ENCODE data around the gene SPATA4.

Gene SPATA4

DNA sequence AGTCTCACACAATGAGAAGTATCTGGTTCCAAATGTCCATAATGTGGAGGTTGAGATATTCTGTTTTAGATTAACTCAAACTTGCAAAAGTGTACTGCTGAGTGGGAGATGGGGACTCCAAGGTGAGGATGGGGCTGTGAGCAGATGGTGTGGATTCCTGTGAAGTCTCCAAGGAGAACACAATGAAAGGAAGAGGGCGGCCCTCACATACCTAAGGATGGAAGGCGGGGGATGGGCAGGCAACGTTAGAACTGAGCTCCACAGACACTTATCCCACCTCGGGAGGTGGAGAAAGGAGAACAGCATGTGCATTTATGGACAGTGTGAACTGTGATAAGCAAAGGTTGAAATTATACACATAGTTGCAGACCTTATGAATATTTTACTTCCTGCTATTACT, 9.9 kb upstream of the SPATA4 start:
- H3K36me3 ChIP-seq (ENCODE audit: control insufficient read depth, insufficient read depth, low read length) = no peaks in the 10 kb centered on the region
- TF ChIP-seq, protein P1, sequence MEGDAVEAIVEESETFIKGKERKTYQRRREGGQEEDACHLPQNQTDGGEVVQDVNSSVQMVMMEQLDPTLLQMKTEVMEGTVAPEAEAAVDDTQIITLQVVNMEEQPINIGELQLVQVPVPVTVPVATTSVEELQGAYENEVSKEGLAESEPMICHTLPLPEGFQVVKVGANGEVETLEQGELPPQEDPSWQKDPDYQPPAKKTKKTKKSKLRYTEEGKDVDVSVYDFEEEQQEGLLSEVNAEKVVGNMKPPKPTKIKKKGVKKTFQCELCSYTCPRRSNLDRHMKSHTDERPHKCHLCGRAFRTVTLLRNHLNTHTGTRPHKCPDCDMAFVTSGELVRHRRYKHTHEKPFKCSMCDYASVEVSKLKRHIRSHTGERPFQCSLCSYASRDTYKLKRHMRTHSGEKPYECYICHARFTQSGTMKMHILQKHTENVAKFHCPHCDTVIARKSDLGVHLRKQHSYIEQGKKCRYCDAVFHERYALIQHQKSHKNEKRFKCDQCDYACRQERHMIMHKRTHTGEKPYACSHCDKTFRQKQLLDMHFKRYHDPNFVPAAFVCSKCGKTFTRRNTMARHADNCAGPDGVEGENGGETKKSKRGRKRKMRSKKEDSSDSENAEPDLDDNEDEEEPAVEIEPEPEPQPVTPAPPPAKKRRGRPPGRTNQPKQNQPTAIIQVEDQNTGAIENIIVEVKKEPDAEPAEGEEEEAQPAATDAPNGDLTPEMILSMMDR (IDR thresholded peaks at IDR 0.05; ENCODE audit: insufficient read depth, low read length, poor library complexity, severe bottlenecking) = no peak
- no peak overlapping the region for H3K4me3 ChIP-seq (replicated peaks; ENCODE audit: low read depth, low read length)
- no peaks in the 10 kb centered on the region for H3K27me3 ChIP-seq (replicated peaks; ENCODE audit: control insufficient read depth, insufficient read depth, low read length)
- no peak for DNase-seq (ENCODE audit: extremely low read depth, insufficient read length)

- H3K27me3 ChIP-seq (replicated peaks; ENCODE audit: control insufficient read depth, insufficient read depth, low read length) = no peaks in the 10 kb centered on the region
- no peak overlapping the region for H3K4me3 ChIP-seq (replicated peaks; ENCODE audit: low read depth, low read length)
- no peaks in the 10 kb centered on the region for H3K36me3 ChIP-seq (ENCODE audit: control insufficient read depth, insufficient read depth, low read length)
- no peak for DNase-seq (ENCODE audit: extremely low read depth, insufficient read length)
- TF ChIP-seq, protein P1 (IDR thresholded peaks at IDR 0.05; ENCODE audit: insufficient read depth, low read length, poor library complexity, severe bottlenecking) = no peak
Observed at GRCh38 chr4:176198316-176198903, 3.0 kb upstream of the SPATA4 start.

DNA sequence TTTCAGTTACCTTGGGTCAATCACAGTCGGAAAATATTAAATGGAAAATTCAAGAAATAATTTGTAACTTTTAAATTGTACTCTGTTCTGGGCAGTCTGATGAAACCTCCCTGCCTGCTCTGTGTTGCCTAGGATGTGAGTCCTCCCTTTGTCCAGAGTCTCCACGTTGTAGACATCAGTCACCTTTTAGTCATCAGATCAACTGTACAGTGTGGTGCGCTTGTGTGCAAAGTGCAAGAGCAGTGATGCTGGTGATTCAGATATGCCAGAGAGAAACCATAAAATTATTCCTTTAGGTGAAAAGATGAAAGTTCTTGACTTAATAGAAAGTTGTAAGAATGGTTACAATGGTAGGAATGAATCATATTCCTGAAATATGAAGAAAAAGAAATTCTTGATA, 1.4 kb downstream of the SPATA4 start:
- TF ChIP-seq, protein P1 (IDR thresholded peaks at IDR 0.05; ENCODE audit: insufficient read depth, low read length, poor library complexity, severe bottlenecking) = no peak
- no peaks in the 10 kb centered on the region for H3K36me3 ChIP-seq (ENCODE audit: control insufficient read depth, insufficient read depth, low read length)
- no peak overlapping the region for H3K4me3 ChIP-seq (replicated peaks; ENCODE audit: low read depth, low read length)
- no peak for DNase-seq (ENCODE audit: extremely low read depth, insufficient read length)
- H3K27me3 ChIP-seq (replicated peaks; ENCODE audit: control insufficient read depth, insufficient read depth, low read length) = no peaks in the 10 kb centered on the region

DNA sequence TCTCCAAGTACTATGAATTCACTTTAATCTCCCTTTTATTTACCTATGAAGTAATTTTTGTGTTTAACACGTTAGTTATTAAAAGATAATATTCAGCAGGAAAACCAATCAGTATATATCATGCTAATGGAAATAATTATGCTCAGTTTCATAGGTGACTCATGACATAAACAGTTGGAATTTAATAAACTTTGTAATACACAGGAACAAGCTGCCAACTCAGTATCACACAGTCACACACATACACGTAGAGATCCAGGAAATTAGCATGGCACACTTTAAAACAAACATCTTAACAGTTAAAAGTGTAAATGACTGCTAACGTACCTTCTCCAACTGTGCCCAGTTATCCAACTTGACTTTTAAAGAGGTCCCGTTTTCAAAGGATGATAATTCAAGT, 2.3 kb downstream of the SPATA4 start:
- no peaks in the 10 kb centered on the region for H3K27me3 ChIP-seq (replicated peaks; ENCODE audit: control insufficient read depth, insufficient read depth, low read length)
- no peak overlapping the region for H3K4me3 ChIP-seq (replicated peaks; ENCODE audit: low read depth, low read length)
- no peak for DNase-seq (ENCODE audit: extremely low read depth, insufficient read length)
- no peaks in the 10 kb centered on the region for H3K36me3 ChIP-seq (ENCODE audit: control insufficient read depth, insufficient read depth, low read length)
- TF ChIP-seq, protein P1 (IDR thresholded peaks at IDR 0.05; ENCODE audit: insufficient read depth, low read length, poor library complexity, severe bottlenecking) = no peak

DNA sequence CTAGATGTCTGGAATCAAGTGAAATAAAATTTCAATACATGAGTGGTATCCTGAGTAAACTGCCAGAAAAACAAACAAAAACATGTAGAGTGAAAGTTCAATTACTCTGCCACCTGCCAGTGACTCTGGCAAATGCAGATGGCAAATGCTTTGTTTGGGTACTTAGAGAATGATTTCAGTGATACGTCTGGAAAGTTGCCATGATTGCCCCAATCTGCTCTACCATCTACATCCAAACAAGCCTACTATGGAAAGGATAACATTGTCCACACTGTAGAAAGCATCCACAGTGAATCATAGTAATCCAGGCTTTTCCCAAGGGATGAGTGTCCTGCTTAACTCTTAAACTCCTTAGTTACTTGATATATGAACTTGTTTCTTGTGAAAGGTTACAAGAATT, 3.4 kb downstream of the SPATA4 start:
- H3K27me3 ChIP-seq (replicated peaks; ENCODE audit: control insufficient read depth, insufficient read depth, low read length) = no peaks in the 10 kb centered on the region
- no peak overlapping the region for H3K4me3 ChIP-seq (replicated peaks; ENCODE audit: low read depth, low read length)
- H3K36me3 ChIP-seq (ENCODE audit: control insufficient read depth, insufficient read depth, low read length) = no peaks in the 10 kb centered on the region
- TF ChIP-seq, protein P1 (IDR thresholded peaks at IDR 0.05; ENCODE audit: insufficient read depth, low read length, poor library complexity, severe bottlenecking) = peak; percentile 12
- DNase-seq (ENCODE audit: extremely low read depth, insufficient read length) = no peak

All from GM06990 (cell line).